H7 (cell line): ENCODE results near the gene CBY1. TPM values are rescaled to one million over a fixed set of nuclear protein-coding genes. Genes with fewer than 3 reads are reported as not detected.
A peak's percentile ranks its signal among the peaks of the same experiment; 100 is the strongest.
"Not testable (repeated sequence)": the region's sequence is repeated elsewhere in the genome, so short reads cannot be mapped to it uniquely, and the experiment has no call there.

Experiments used
- DNase-seq: peaks from one replicate; pipeline ENCODE4 v3.0.0; 2012
- H3K27me3 ChIP-seq: 2 replicates; pipeline ENCODE4 v1.6.0; 2011; ENCODE audit warnings: mild to moderate bottlenecking, low read length; ENCODE audit not compliant: control insufficient read depth, insufficient read depth
- H3K36me3 ChIP-seq: replicated peaks from 2 replicates; pipeline ENCODE4 v1.5.1; 2011; ENCODE audit warnings: low read length; ENCODE audit not compliant: control insufficient read depth, insufficient read depth
- H3K4me3 ChIP-seq: 2 replicates; pipeline ENCODE4 v1.5.1; 2011; ENCODE audit warnings: low read depth, mild to moderate bottlenecking, control low read depth, low read length, moderate library complexity; ENCODE audit not compliant: insufficient read depth
- total RNA-seq: library from RNA; depleted of rRNA; stranded (reverse); fragments of >200 nt; shearing (Covaris generic); gene quantifications from 2 replicates; pipeline ENCODE4 v1.2.3, GENCODE V29; 2014

Gene CBY1
- total RNA-seq, 1 experiment from 2014 or later, result 21.1 TPM

GRCh38 chr22:38631724-38632123 is 24.7 kb upstream of the CBY1 start:
- no peaks in the 10 kb centered on the region for H3K36me3 ChIP-seq
- H3K27me3 ChIP-seq, result no peaks in the 10 kb centered on the region
- no peak for DNase-seq
- H3K4me3 ChIP-seq, result no peak overlapping the region

GRCh38 chr22:38632528-38632927 is 23.9 kb upstream of the CBY1 start:
- Histone ChIP-seq H3K4me3 (no peak overlapping the region), H3K27me3 (no peaks in the 10 kb centered on the region), H3K36me3 (peaks cover under 1% of the 10 kb centered on the region; the same call in 1 of the 2 replicates)
- DNase-seq, result no peak

DNA sequence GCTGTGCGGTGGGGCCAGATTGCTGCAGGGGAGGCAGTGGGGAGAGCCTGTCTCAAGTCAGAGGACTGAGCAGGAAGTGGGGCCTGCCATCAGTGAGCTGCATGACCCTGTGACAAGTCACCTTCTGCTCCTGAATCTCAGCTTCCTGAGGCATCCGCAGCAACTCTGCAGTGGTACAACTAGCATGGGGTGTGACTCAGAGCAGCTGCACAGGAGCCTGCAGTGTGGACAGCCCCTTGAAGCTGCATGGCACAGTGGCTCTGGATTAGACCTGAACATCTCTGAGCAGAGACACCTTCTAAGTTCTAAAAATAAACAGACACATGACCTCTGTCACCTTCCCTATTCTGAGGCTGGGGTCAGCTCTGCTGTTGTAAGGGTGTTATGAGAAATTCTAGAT is 18.2 kb upstream of the CBY1 start:
- Histone ChIP-seq H3K4me3 (no peak overlapping the region), H3K36me3 (peaks cover 3% of the 10 kb centered on the region; the same call in 1 of the 2 replicates), H3K27me3 (no peaks in the 10 kb centered on the region)
- DNase-seq, result no peak

GRCh38 chr22:38638728-38639127 is 17.7 kb upstream of the CBY1 start:
- H3K4me3 ChIP-seq, result no peak overlapping the region
- no peaks in the 10 kb centered on the region for H3K27me3 ChIP-seq
- no peak for DNase-seq
- H3K36me3 ChIP-seq, result peaks cover 3% of the 10 kb centered on the region; the same call in 1 of the 2 replicates

DNA sequence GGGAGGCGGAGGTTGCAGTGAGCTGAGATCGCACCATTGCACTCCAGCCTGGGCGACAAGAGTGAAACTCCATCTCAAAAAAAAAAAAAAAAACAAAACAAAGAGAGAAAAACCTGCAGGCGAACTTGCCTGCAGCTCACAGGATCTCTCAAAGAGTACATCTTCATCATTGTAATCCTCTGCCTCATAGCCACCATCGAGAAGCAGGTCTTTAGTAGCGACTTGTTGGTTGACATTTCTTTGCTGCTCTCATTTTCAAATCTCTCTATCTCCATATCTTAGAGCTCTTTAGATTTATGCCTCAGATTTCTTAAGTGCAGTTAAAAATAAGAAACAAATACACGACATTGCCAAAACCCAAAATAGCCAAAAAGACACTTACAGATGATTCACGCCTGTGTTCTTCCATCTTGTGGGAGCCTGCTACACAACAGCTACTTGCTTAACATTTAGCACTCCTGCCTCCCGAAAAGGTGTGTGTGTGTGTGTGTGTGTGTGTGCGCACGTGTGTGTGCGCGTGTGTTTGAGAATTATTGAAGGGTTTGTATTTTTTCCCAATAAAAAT is 14.9 kb upstream of the CBY1 start:
- Histone ChIP-seq H3K27me3 (no peaks in the 10 kb centered on the region), H3K4me3 (no peak overlapping the region), H3K36me3 (peaks cover 3% of the 10 kb centered on the region)
- no peak for DNase-seq

DNA sequence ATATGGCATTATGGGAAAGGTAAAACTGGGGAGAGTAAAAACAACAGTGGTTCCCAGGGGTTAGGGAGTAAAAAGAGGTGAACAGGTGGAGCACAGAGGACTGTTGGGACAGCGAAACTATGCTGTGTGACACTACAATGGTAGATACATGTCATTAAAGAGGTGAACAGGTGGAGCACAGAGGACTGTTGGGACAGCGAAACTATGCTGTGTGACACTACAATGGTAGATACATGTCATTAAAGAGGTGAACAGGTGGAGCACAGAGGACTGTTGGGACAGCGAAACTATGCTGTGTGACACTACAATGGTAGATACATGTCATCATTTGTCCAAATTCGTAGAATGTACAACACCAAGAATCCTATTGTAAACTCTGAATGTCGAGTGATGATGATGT is 12.2 kb upstream of the CBY1 start:
- not testable (repeated sequence) for H3K27me3 ChIP-seq, DNase-seq, H3K4me3 ChIP-seq, H3K36me3 ChIP-seq

DNA sequence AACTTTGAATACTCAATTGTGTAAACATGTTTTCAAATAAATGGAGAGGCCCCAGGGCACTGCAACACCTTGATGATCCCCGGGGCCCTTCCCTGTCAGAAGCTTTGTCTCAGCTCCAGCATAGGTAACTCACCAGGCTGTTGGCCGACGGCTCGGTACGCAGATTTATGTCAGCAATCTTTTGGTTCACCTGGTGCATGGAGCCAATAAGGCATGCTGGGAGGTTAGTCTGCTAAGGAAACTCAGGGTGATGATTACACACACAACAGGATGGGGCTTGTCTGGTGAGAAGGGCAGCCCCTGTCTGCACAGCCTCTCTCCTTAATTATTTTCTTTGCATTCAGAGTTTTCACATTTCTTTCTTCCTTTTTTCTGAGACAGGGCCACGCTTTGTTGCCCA is 11.0 kb upstream of the CBY1 start:
- no peaks in the 10 kb centered on the region for H3K27me3 ChIP-seq
- no peaks in the 10 kb centered on the region; the same call in 1 of the 2 replicates for H3K36me3 ChIP-seq
- no peak for DNase-seq
- no peak overlapping the region for H3K4me3 ChIP-seq

GRCh38 chr22:38649841-38650522 is 6.5 kb upstream of the CBY1 start:
- H3K36me3 ChIP-seq, result no peaks in the 10 kb centered on the region; the same call in 1 of the 2 replicates
- H3K27me3 ChIP-seq, result no peaks in the 10 kb centered on the region
- DNase-seq, result no peak
- no peak overlapping the region for H3K4me3 ChIP-seq

DNA sequence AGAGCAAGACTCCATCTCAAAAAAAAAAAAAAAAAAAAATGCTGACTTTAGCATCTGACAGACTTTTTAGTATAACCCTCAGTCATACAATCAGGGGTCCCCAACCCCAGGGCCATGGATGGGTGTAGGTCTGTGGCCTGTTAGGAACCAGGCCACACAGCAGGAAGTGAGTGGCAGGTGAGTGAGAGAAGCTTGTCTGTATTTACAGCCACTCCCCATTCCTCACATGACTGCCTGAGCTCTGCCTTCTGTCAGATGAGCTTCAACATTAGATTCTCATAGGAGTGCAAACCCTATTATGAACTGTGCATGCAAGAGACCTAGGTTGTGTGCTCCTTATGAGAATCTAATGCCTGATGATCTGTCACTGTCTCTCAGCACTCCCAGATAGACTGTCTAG is 3.6 kb upstream of the CBY1 start:
- H3K36me3 ChIP-seq, result no peaks in the 10 kb centered on the region
- H3K27me3 ChIP-seq, result no peaks in the 10 kb centered on the region
- DNase-seq, result no peak
- H3K4me3 ChIP-seq, result no peak overlapping the region

DNA sequence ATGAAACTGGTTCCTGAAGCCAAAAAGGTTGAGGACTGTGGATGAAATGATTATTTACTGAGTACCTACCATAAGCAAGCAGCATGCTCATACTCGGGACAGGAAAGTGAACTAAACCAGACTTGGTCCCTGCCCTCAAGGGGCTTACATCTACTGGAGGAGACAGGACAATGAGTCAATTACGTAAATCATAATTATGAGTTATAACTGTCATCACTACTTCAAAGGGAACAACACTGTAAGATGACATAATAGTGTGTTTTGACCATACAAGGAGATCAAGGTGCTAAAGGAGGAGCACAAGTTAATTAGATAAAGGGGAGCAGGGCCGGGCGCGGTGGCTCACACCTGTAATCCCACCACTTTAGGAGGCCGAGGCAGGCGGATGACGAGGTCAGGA is 2.7 kb upstream of the CBY1 start:
- H3K36me3 ChIP-seq, result no peaks in the 10 kb centered on the region
- H3K27me3 ChIP-seq, result no peaks in the 10 kb centered on the region
- H3K4me3 ChIP-seq, result no peak overlapping the region
- DNase-seq, result no peak

GRCh38 chr22:38655519-38656255 is 751 bp upstream of the CBY1 start:
- no peak for DNase-seq
- no peaks in the 10 kb centered on the region for H3K36me3 ChIP-seq
- H3K27me3 ChIP-seq, result no peaks in the 10 kb centered on the region
- peak overlapping the region; percentile 86 for H3K4me3 ChIP-seq

DNA sequence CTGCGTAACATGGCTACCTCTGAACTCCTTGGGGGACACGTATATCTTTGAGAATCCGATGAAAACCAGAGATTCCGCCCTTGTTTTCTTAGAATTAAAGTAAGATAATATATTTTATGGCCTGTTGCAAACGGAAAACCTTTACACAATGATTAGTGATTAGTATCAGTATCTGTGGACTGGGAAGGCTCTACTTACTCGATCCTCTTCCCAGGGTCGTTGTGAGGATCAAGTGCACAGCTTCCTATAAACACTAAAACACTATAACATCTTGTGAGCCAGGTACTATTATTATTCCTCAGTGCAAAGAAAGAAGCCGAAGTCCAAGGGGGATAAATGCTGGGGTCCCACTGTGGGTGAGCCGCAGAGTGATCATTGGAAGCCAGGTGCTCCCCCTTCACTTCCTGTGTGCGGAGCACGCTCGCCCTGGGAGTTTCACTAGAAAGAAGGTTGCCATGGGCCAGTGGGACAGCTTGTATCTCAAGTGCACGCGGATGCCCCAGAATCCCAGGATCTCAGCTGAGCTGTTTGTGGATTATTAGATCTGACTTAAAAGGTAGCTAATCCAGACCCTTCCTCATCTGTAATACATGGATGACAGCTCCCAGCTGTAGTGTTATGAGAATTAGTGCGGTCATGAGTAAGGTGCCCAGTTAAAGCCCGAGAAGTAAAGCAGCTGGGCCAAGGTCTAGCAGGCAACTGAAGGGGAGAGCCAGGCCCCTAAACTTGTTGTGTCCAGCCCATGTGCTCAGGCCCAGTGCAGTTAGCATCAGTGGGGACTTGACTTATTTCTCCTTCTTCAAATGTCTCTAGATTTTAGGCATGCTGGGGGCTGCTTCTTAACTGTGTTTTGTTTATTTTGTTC is 839 bp downstream of the CBY1 start:
- DNase-seq, result peak; percentile 66
- Histone ChIP-seq H3K4me3 (peak overlapping the region; percentile 86), H3K36me3 (no peaks in the 10 kb centered on the region), H3K27me3 (no peaks in the 10 kb centered on the region)

DNA sequence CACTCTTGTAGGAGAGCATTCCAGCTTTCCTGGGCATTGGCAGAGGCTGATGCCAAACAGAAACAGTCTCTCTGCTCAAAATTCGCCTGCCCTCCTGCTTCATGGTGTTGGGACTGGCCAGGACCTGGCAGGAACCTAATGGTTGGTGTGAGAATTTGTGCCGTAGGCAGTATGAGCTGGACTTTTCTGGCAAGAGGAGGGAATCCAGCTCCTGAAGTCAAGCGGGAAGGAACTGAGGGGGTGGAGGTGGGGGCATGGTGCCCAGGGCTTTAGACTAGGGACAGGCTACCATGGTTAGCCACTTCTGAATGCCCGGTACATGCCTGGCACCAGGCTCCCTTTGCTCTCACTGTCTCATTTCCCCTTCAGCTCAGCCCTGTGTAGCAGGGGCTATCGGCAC is 18.4 kb downstream of the CBY1 start:
- Histone ChIP-seq H3K36me3 (peaks cover 12% of the 10 kb centered on the region), H3K27me3 (no peaks in the 10 kb centered on the region), H3K4me3 (no peak overlapping the region)
- DNase-seq, result no peak

- no peak overlapping the region for H3K4me3 ChIP-seq
- DNase-seq, result no peak
- no peaks in the 10 kb centered on the region for H3K27me3 ChIP-seq
- peaks cover 12% of the 10 kb centered on the region for H3K36me3 ChIP-seq
Measured at GRCh38 chr22:38675833-38676232, 19.4 kb downstream of the CBY1 start.
